Aorta (tissue), 5 donors: ENCODE measurements around the gene TP53INP2. TPM values are rescaled to one million over a fixed set of nuclear protein-coding genes. Genes with fewer than 3 reads are reported as not detected.
A peak's percentile ranks its signal among the peaks of the same experiment; 100 is the strongest.

ENCODE experiments used
- ATAC-seq: fragments of 200-7000 bp; cut with Tn5 transposase; one replicate; pipeline ENCODE4 v1.9.1; 2022; ENCODE audit warnings: moderate library complexity; ENCODE audit not compliant: low FRiP score
- DNase-seq, 2 donors: peaks; one replicate each; pipeline ENCODE4 v3.0.0-alpha.2; 2020
- H3K27ac ChIP-seq, 2 donors: one replicate each; pipeline ENCODE4 v1.5.1; 2013; ENCODE audit warnings: low read length in 2 of 2, mild to moderate bottlenecking in 2 of 2, moderate library complexity in 2 of 2, control low read depth in 1 of 2, inconsistent platforms in 1 of 2, low read depth in 1 of 2
- H3K27me3 ChIP-seq, 2 donors: one replicate each; pipeline ENCODE4 v1.6.1; 2013; ENCODE audit warnings: control low read depth in 1 of 2, low read length in 1 of 2, mild to moderate bottlenecking in 1 of 2, moderate library complexity in 1 of 2; ENCODE audit not compliant: insufficient read depth in 2 of 2, control insufficient read depth in 1 of 2
- H3K36me3 ChIP-seq, 2 donors: one replicate each; pipeline ENCODE4 v1.6.1; 2013; ENCODE audit warnings: control low read depth in 1 of 2, low read length in 1 of 2, mild to moderate bottlenecking in 1 of 2; ENCODE audit not compliant: insufficient read depth in 2 of 2, control insufficient read depth in 1 of 2
- H3K4me1 ChIP-seq, 2 donors: one replicate each; pipeline ENCODE4 v1.6.1; 2013; ENCODE audit warnings: low read length in 2 of 2, control low read depth in 1 of 2, mild to moderate bottlenecking in 1 of 2, moderate library complexity in 1 of 2; ENCODE audit not compliant: insufficient read depth in 2 of 2, control insufficient read depth in 1 of 2
- H3K4me3 ChIP-seq, 2 donors: one replicate each; pipeline ENCODE4 v1.5.1; 2013; ENCODE audit warnings: low read length in 2 of 2, control low read depth in 1 of 2, mild to moderate bottlenecking in 1 of 2
- H3K9me3 ChIP-seq: one replicate; pipeline ENCODE4 v1.6.1; 2013; ENCODE audit warnings: mild to moderate bottlenecking, low read length; ENCODE audit not compliant: control insufficient read depth
- WGBS, 2 donors: extraction: QIAGEN DNeasy Blood & Tissue Kit; methylation state at CpG; one replicate each; pipeline ENCODE4 v1.1.7; 2013; 5-methylcytosine and 5-hydroxymethylcytosine counted together
- intact Hi-C, 2 donors: fragments of 100-400 bp; cut with DNase I; formaldehyde crosslinking; loops; one replicate each; pipeline versions ENCODE4 v1.14.2 to v1.15.0; 2022
- polyA plus RNA-seq, 2 donors: library from polyadenylated mRNA; stranded (reverse); fragments of 200-250 nt; gene quantifications; one replicate each; pipeline ENCODE4 v1.2.3, GENCODE V29; 2013
- total RNA-seq, 2 donors: library from RNA; stranded (reverse); fragmentation: NEBNext Ultra II Directional; extraction: Animal tissue kit (Norgen Biotek cat#: 25700); gene quantifications; one replicate each; pipeline ENCODE4 v1.2.1, GENCODE V29; 2021
- donor health status: healthy with polysubstance abuse.
- donor health status: Bipolar disorder and iron deficiency.
- donor health status: DM: no; HTN: no; CAD: no.
- donor health status: DM: no; HTN: no; CAD: no.
- donor health status: DM: yes; HTN: yes; CAD: no.

TP53INP2 gene
- total and polyA plus RNA-seq, 4 donors, result 11.3 to 29.7 (median 20.6) TPM

DNA sequence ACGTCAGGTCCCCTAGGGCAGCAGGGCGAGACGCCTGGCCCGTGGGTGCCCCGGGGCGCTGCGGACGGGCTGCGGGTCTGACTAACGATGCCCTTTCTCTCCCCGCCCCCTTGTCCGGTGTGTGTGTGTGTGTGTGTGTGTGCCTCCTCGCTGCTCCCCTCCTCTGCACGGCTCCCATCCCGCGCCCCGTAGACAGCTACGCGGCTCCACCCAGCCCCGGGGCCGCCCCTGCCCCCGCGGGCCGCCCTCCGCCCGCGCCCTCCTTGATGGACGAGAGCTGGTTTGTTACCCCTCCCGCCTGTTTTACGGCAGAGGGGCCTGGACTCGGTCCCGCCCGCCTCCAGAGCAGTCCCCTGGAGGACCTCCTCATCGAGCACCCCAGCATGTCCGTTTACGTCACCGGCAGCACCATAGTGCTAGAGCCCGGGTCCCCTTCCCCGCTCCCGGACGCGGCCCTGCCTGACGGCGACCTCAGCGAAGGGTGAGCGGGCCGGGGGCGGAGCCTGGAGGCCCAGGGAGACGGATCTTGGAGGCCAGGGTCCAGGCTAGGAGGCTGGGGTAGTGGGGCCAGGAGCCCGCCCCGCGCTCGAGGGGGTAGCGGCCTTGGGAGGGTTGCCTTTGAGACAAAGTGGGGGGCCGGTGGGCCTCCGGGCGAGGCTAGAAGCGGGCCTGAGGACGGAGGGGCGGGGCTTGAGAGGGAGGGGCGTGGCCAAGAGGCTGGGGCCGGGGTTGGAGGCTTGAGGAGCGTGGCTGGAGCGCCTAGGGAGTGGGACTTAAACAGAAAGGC, 5.1 kb downstream of the TP53INP2 start:
- H3K9me3 ChIP-seq, result no peaks in the 10 kb centered on the region
- peak overlapping the region; percentile 45 to 48 for H3K4me3 ChIP-seq
- H3K4me1 ChIP-seq, result no peaks in the 10 kb centered on the region
- no peaks in the 10 kb centered on the region for H3K27me3 ChIP-seq
- 1% methylated on average over 53 to 64 of the region's 64 CpGs for WGBS, 2 donors
- H3K36me3 ChIP-seq, result no peaks in the 10 kb centered on the region
- ATAC-seq, result peak; percentile 90
- peak overlapping the region; percentile 12 to 30 for H3K27ac ChIP-seq
- intact Hi-C loops, result loop anchor here (2.0 to 5.0 kb wide), 3 partner anchors 130 to 152 kb away; partner anchors contain the start of gene MAP1LC3A (in 1 of the 2)
- peak; percentile 88 to 96 for DNase-seq

DNA sequence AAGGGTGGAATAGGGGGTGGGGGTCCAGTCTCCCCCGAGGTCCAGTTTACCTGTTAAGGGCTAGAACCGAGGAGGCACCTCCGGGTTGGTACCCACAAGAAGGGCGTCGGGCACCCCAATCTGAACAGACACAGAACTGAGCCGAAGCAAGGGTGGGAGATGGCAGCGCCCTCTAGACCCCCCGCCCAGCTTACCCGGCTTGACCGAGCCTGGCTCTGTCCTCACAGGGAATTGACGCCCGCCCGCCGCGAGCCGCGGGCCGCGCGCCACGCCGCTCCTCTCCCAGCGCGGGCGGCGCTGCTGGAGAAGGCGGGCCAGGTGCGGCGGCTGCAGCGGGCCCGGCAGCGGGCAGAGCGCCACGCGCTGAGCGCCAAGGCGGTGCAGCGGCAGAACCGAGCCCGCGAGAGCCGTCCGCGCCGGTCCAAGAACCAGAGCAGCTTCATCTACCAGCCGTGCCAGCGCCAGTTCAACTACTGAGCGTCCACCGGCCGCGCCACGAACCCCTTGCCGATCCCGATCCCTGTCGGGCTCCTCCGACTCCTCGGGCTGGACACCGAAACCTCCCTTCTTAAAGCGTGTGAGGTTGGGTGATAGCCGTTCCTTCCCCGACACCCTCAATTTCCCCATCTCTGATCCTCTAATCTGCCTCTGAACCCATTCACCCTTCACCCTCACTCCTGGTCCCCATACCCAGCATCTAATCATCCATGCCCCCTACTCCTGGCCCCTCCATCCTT, 5.9 kb downstream of the TP53INP2 start:
- Histone ChIP-seq H3K9me3 (no peaks in the 10 kb centered on the region), H3K36me3 (no peaks in the 10 kb centered on the region), H3K27me3 (no peaks in the 10 kb centered on the region), H3K27ac (peak overlapping the region in 1 of 2 donors; percentile 11), H3K4me3 (peak overlapping the region; percentile 45 to 48), H3K4me1 (no peaks in the 10 kb centered on the region)
- WGBS, 2 donors, result 1% methylated on average over 34 to 61 of the region's 61 CpGs
- DNase-seq (peak; percentile 55 to 93), ATAC-seq (peak; percentile 78)
- intact Hi-C loops, result loop anchor here (2.0 to 5.0 kb wide), 3 partner anchors 131 to 153 kb away; partner anchors contain the start of gene MAP1LC3A (in 1 of the 2)

DNA sequence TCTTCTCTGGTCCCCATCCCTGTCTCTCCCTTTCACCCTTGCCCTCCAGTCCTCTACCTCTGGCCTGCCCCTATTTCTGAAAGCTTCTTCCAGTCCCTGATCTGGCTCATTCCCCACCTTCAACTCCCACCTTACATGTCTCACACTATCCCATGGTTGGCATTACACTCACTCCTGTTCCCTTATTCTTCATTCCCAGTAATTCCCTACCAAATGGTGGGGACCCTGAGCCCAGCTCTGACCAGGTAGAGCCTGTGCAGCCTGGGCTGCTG, 6.4 kb downstream of the TP53INP2 start:
- no peak for DNase-seq
- no peaks in the 10 kb centered on the region for H3K9me3 ChIP-seq
- peak overlapping the region in 1 of 2 donors; percentile 11 for H3K27ac ChIP-seq
- H3K36me3 ChIP-seq, result no peaks in the 10 kb centered on the region
- H3K27me3 ChIP-seq, result no peaks in the 10 kb centered on the region
- no peak overlapping the region for H3K4me3 ChIP-seq
- H3K4me1 ChIP-seq, result no peaks in the 10 kb centered on the region
- intact Hi-C loops, result no loop called here
- ATAC-seq, result no peak

DNA sequence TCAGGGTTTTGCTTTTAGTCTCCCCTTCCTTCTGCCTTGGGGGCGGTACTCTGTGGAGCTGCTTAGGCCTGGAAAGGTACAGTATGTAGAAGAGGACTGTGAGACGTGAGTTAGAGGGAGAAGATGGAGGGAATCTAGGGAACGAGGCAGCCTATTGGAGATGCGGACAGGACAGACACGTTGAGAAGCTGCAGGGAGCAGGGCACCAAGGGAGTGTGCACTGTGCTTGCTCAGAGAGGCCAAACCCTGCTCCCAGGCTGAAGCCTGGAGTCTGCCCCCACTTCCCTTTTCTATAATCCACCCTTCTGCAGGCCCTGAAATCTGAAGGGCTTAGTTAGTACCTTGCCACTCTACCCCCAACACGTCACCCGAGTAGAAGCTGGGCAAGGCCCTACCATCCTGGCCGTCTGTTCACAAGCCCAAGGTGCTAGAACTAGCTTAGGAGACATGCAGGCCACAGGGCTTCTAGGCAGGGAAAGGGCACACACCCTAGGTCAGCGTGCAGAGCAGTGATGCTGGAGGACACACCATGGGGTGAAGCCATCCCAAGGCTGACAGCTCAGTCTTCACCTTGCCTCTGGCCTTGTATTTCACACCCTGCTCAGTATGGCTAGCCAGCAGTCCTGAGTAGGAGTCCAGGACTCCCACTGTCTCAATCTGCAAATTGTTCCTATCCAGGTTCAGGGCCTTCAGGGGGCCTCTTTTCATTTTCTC, 6.9 kb downstream of the TP53INP2 start:
- no peak overlapping the region for H3K4me3 ChIP-seq
- no peaks in the 10 kb centered on the region for H3K27me3 ChIP-seq
- H3K27ac ChIP-seq, result no peak overlapping the region
- H3K4me1 ChIP-seq, result no peaks in the 10 kb centered on the region
- intact Hi-C loops, result no loop called here
- ATAC-seq (no peak), DNase-seq (no peak)
- H3K36me3 ChIP-seq, result no peaks in the 10 kb centered on the region
- H3K9me3 ChIP-seq, result no peaks in the 10 kb centered on the region
- 84 to 87% methylated on average over 9 of the region's 9 CpGs for WGBS, 2 donors

DNA sequence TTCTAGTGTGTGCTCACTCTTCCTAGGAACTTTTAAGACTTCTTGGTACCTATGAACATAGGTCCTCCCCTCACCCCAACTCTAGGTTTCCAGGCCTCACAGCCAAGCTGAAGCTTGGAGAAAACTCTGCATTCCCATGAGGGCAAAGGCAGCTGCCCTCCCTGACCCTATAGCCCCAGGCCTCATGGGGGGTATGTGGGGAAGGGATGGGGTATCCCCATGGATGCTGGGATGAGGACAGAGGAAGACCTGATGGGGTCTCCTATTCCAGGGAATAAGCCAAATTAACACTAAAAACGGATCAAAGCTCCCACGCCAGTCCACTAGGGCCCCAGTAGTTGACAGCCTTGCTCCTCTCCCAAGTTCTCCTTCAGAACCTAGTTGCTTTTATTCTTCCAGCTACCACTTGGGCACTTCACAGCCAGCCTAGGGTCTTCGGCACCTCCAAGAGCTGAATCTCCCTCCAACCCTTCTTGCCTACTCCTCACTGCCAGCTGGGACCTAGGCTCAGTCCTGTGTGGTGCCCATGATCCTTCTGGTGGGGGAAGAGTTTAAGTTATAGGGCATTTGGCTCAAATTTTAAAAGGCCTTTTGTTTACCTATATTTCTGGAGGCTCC, 7.8 kb downstream of the TP53INP2 start:
- 89 to 95% methylated on average over 3 of the region's 3 CpGs for WGBS, 2 donors
- no peak for ATAC-seq
- Histone ChIP-seq H3K4me3 (no peak overlapping the region), H3K9me3 (no peaks in the 10 kb centered on the region), H3K36me3 (no peaks in the 10 kb centered on the region), H3K4me1 (no peaks in the 10 kb centered on the region), H3K27ac (no peak overlapping the region), H3K27me3 (no peaks in the 10 kb centered on the region)
- intact Hi-C loops, result no loop called here
- DNase-seq, result no peak

DNA sequence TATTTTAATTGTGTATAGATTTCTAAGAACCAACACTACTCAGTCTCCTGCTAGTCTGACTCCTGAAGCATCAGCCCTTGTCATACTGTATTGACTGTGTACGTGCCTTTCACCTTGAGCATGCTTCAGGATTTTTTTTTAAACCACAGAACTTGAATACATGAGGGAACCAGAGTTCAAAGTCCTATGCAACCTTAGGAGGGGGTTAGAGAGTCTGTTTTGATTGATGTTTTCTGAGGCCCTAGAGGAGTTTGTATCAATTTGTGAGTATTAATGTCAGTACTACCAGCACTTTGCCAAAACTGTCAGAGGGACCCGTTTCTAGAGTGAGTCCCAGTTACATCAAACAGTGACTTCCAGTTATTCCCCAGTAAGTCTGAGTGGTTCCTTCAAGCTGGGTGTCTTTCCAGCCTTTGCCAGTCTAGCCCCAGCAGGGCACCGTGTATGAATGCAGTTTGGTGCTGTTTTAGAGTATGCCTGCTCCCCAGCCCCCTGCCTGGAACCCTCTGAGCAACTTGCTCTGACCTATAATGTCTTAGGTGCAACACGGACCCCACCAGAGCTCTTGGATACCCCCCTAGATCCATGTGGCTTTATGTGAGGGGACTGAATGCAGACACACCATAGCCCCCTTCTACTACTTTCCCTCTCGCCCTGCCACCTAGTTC, 8.5 kb downstream of the TP53INP2 start:
- no peaks in the 10 kb centered on the region for H3K9me3 ChIP-seq
- no peaks in the 10 kb centered on the region for H3K4me1 ChIP-seq
- no peak for ATAC-seq
- DNase-seq, result no peak
- intact Hi-C loops, result no loop called here
- 75 to 81% methylated on average over 5 of the region's 5 CpGs for WGBS, 2 donors
- H3K27ac ChIP-seq, result no peak overlapping the region
- no peaks in the 10 kb centered on the region for H3K36me3 ChIP-seq
- H3K27me3 ChIP-seq, result no peaks in the 10 kb centered on the region
- H3K4me3 ChIP-seq, result no peak overlapping the region

DNA sequence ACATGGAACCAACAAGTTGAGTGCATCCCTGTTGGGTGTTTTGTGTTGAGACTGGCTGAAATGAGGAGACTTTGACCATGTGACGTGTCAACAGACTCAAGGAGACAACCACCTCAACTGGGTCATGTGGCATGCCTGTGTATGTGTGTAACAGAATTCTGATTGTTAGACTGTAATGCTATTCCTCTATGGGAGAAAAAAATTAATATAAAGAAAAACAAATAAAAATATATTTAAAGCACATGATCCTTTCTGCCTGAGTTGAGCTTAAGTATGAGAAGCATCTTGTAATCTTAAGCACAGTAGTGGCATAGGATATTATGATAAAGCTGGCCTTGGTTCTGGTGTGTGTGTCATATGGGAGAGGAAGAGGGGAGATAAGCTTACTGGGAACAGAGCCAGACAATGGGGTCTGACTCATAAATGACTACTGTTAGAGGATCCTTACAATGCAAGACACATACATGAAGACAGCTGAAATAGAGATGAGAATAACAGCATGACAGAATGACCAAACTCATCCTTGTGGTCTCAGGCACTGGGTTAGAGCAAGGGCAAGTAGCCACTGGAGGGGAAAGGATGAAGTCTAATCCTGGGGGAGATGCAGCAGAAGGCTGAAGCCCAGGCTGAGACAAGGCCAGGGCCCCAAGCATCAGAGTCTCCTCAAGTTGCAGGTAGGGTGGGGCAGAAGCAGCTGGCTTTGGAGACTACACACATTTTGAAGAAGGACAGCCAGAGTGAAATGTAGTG, 9.2 kb downstream of the TP53INP2 start:
- intact Hi-C loops, result no loop called here
- Histone ChIP-seq H3K27ac (no peak overlapping the region), H3K27me3 (no peaks in the 10 kb centered on the region), H3K4me3 (no peak overlapping the region), H3K36me3 (no peaks in the 10 kb centered on the region), H3K4me1 (no peaks in the 10 kb centered on the region), H3K9me3 (no peaks in the 10 kb centered on the region)
- DNase-seq (no peak), ATAC-seq (no peak)
- WGBS, 2 donors, result 87 to 88% methylated on average over 1 of the region's 1 CpG
